GM12801 (cell line): ENCODE data around the gene AZGP1.

Experiments used
- TF ChIP-seq, protein P1 (sequence below): IDR thresholded peaks from one replicate; pipeline ENCODE4 v1.5.1; 2011; ENCODE audit warnings: control low read depth; ENCODE audit not compliant: insufficient read length; ENCODE audit errors: extremely low read depth

Gene AZGP1

DNA sequence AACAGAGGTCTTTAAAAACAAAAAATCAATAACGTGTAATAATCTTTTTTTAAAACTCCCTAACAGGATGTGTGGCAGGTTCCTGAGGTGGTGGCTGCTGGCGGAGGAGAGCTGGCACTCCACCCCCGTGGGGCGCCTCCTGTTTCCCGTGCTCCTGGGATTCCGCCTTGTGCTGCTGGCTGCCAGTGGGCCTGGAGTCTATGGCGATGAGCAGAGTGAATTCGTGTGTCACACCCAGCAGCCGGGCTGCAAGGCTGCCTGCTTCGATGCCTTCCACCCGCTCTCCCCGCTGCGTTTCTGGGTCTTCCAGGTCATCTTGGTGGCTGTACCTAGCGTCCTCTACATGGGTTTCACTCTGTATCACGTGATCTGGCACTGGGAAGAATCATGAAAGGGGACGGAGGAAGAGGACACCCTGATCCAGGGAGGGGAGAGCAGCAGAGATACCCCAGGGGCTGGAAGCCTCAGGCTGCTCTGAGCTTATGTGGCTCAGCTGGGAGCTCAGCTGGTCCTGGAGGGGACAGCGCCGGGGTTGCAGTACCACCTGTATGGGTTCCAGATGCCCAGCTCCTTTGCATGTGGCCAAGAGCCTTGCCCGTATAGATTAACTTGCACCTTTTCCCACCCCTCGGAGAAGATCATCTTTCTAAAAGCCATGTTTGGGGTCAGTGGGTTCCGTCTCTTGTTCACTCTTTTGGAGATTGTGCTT lies 16.7 kb upstream of the AZGP1 start:
- TF ChIP-seq, protein P1, sequence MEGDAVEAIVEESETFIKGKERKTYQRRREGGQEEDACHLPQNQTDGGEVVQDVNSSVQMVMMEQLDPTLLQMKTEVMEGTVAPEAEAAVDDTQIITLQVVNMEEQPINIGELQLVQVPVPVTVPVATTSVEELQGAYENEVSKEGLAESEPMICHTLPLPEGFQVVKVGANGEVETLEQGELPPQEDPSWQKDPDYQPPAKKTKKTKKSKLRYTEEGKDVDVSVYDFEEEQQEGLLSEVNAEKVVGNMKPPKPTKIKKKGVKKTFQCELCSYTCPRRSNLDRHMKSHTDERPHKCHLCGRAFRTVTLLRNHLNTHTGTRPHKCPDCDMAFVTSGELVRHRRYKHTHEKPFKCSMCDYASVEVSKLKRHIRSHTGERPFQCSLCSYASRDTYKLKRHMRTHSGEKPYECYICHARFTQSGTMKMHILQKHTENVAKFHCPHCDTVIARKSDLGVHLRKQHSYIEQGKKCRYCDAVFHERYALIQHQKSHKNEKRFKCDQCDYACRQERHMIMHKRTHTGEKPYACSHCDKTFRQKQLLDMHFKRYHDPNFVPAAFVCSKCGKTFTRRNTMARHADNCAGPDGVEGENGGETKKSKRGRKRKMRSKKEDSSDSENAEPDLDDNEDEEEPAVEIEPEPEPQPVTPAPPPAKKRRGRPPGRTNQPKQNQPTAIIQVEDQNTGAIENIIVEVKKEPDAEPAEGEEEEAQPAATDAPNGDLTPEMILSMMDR, result no peak

DNA sequence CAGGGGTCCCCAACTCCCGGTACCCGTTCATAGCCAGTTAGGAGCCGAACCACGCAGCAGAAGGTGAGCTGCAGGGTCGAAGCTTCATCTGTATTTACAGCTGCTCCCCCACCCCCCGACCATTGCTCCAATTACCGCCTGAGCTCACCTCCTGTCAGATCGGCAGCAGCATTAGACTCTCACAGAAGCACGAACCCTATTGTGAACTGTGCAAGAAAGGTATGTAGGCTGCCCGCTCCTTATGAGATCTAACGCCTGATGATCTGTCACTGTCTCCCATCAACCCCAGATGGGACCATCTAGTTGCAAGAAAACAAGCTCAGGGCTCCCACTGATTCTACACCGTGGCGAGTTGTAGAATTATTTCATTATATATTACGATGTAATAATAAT lies 14.6 kb upstream of the AZGP1 start:
- TF ChIP-seq, protein P1, result no peak

DNA sequence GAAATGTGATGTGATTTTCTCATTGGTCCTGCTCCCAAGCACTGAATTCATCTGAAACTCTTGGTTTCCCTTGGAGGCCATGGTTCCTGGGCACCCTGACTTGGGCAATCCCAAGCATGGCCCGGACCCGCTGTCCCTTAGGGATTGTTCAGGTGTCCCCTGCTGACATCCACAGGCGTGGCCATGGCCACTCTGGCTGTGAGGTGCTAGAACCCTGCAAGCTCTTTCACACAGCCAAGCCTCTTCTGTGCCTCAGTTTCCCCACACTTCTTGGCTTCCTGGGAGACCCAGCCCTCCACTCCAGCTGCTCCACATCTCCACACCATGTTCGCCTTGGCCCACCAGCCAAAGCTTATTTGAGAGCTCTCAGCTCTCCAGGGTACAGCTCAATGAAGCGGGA lies 12.0 kb upstream of the AZGP1 start:
- TF ChIP-seq, protein P1, result no peak

DNA sequence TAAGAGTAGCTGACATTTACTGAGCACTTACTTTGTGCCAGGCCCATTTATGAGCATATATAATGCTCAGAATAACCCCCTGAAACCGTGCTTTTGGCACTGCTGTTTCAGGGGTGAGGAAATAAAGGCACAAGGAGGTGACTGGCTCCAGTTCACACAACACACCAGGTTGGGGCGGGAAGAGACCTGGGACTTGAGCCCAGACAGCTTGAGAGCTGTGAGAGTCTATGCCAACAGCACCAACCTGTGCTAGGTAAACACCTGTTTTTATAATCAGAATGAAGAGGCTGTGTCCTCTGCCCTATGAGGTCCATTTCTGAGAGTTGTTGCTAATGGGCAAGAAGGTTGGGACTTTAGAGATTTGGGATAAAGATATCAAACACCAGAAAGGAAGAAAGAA lies 8.8 kb upstream of the AZGP1 start:
- TF ChIP-seq, protein P1, result no peak

DNA sequence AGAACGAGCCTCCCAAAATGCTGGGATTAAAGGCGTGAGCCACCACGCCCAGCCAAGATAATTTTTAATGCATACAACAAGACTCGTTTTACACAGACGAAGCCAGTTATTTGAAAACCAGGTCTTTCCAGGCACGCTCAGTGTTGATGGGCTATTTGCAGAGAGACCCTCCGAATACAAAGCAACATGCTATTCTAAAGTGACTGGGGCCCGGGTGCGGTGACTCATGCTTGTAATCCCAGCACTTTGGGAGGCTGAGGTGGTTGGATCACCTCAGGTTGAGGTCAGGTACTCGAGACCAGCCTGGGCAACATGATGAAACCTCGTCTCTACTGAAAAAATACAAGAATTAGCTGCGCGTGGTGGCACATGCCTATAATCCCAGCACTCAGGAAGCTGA lies 795 bp upstream of the AZGP1 start:
- TF ChIP-seq, protein P1, result no peak

DNA sequence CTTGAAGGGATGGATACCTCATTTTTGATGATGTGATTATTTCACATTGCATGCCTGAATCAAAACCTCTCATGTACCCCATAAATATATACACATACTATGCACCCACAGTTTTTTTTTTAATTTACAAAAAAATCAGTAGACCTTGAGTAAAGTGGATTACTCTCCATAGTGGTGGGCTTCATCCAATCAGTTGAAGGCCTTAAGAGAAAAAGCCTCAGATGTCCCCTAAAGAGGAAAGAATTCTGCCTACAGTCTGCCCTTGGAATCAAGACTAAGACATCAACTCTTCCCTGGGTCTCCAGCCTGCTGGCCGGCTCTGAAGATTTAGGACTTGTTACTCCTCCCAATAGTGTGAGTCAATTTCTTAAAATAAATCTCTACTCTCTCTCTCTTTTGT lies 1.1 kb downstream of the AZGP1 start:
- TF ChIP-seq, protein P1, result no peak

DNA sequence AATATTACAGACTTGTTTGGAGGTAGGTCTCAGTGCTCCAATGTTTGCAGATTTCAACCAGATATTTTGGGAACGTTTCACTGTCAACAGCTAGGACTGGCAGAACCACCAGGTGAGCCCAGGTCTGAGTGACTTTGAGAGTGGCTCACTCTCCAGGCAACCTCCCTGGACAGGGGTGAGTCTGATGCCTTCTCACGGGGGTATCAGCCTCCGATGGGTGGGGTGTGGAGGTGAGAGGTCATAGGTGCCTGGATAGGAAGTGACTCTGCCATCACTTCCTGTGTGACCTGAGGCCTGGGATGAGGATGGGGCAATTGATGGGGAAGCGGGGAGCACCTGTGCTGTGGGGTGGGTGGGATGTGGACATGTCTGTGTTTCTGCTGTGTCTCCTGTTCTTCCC lies 4.6 kb downstream of the AZGP1 start:
- TF ChIP-seq, protein P1, result no peak
